KMS-11 (cell line): ENCODE data around the gene KCNJ4.

Experiments
- H2AFZ ChIP-seq: fragments of 200-600 bp; sonication (generic); 2 replicates; pipeline ENCODE4 v1.6.1; 2016; ENCODE audit warnings: antibody characterized with exemption, mixed run types, low read depth
- H3K27ac ChIP-seq: fragments of 200-600 bp; sonication (generic); 2 replicates; pipeline ENCODE4 v1.6.1; 2016; ENCODE audit warnings: mild to moderate bottlenecking, mixed run types
- H3K27me3 ChIP-seq: fragments of 200-600 bp; sonication (generic); 2 replicates; pipeline ENCODE4 v1.6.1; 2017; ENCODE audit warnings: mild to moderate bottlenecking, low read depth, mixed run types, moderate library complexity; ENCODE audit not compliant: insufficient read depth
- H3K36me3 ChIP-seq: fragments of 200-600 bp; sonication (generic); 2 replicates; pipeline ENCODE4 v1.6.1; 2017; ENCODE audit warnings: mild to moderate bottlenecking, mixed run types; ENCODE audit not compliant: insufficient read depth
- H3K4me1 ChIP-seq: fragments of 200-600 bp; sonication (generic); 2 replicates; pipeline ENCODE4 v1.6.1; 2016; ENCODE audit warnings: mild to moderate bottlenecking, low read depth, mixed run types; ENCODE audit not compliant: poor library complexity, severe bottlenecking
- H3K4me2 ChIP-seq: fragments of 200-600 bp; sonication (generic); 2 replicates; pipeline ENCODE4 v1.7.0; 2016; ENCODE audit warnings: mild to moderate bottlenecking, mixed run types
- H3K4me3 ChIP-seq: fragments of 200-600 bp; sonication (generic); IDR thresholded peaks from 2 replicates; pipeline ENCODE4 v1.6.1; 2017; ENCODE audit warnings: low read depth, low read length, mixed read lengths; ENCODE audit not compliant: insufficient read depth
- H3K79me2 ChIP-seq: fragments of 200-600 bp; sonication (generic); 2 replicates; pipeline ENCODE4 v1.6.1; 2016; ENCODE audit warnings: low read depth, mixed run types; ENCODE audit not compliant: insufficient read depth
- H3K9ac ChIP-seq: fragments of 200-600 bp; sonication (generic); 2 replicates; pipeline ENCODE4 v1.6.1; 2016; ENCODE audit warnings: mild to moderate bottlenecking, mixed run types
- H4K20me1 ChIP-seq: fragments of 200-600 bp; sonication (generic); 2 replicates; pipeline ENCODE4 v1.6.1; 2016; ENCODE audit warnings: mild to moderate bottlenecking, mixed run types; ENCODE audit not compliant: insufficient read depth
- TF ChIP-seq, protein P1 (sequence below): fragments of 200-600 bp; sonication (generic); conservative IDR thresholded peaks from 2 replicates; pipeline ENCODE4 v1.6.1; 2017; ENCODE audit warnings: low read depth, mild to moderate bottlenecking, antibody characterized with exemption, low read length, moderate library complexity, mixed read lengths

Gene KCNJ4

GRCh38 chr22:38451864-38452263, 3.1 kb downstream of the KCNJ4 start:
- no peaks in the 10 kb centered on the region for H3K36me3 ChIP-seq
- H3K27ac ChIP-seq, result no peak overlapping the region
- H3K4me2 ChIP-seq, result no peak overlapping the region
- no peak overlapping the region for H3K4me3 ChIP-seq
- no peaks in the 10 kb centered on the region for H4K20me1 ChIP-seq
- H3K79me2 ChIP-seq, result no peaks in the 10 kb centered on the region
- peaks cover 38% of the 10 kb centered on the region; the same call in 1 of the 2 replicates for H3K27me3 ChIP-seq
- no peak overlapping the region for H3K9ac ChIP-seq
- H3K4me1 ChIP-seq, result peaks cover 13% of the 10 kb centered on the region
- no peak overlapping the region for H2AFZ ChIP-seq
- TF ChIP-seq, protein P1, sequence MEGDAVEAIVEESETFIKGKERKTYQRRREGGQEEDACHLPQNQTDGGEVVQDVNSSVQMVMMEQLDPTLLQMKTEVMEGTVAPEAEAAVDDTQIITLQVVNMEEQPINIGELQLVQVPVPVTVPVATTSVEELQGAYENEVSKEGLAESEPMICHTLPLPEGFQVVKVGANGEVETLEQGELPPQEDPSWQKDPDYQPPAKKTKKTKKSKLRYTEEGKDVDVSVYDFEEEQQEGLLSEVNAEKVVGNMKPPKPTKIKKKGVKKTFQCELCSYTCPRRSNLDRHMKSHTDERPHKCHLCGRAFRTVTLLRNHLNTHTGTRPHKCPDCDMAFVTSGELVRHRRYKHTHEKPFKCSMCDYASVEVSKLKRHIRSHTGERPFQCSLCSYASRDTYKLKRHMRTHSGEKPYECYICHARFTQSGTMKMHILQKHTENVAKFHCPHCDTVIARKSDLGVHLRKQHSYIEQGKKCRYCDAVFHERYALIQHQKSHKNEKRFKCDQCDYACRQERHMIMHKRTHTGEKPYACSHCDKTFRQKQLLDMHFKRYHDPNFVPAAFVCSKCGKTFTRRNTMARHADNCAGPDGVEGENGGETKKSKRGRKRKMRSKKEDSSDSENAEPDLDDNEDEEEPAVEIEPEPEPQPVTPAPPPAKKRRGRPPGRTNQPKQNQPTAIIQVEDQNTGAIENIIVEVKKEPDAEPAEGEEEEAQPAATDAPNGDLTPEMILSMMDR, result no peak

DNA sequence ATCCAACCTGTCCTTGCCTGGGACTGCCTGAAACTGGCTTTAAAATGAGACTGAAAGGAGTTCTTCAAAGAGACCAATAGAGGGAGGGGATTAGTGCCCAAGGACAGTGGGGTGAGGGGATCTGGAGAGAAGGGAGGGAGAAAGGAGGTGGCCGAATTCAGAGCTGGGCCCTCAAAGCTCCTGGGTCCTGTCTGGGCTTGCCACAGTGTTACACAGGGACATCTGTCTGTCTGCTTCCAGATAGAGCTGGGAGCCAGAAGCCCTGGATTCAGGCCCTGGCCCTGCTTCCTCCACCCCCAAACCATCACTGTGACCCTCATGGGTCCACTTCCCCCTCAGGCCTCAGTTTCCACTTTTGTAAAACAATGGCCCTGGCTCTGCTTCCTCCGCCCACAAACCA, 3.6 kb downstream of the KCNJ4 start:
- Histone ChIP-seq H3K36me3 (no peaks in the 10 kb centered on the region), H3K27me3 (peaks cover 38% of the 10 kb centered on the region; the same call in 1 of the 2 replicates), H2AFZ (no peak overlapping the region), H3K4me3 (no peak overlapping the region), H4K20me1 (no peaks in the 10 kb centered on the region), H3K79me2 (no peaks in the 10 kb centered on the region), H3K27ac (no peak overlapping the region), H3K4me1 (peaks cover 9% of the 10 kb centered on the region), H3K9ac (no peak overlapping the region), H3K4me2 (no peak overlapping the region)
- TF ChIP-seq, protein P1, result no peak

DNA sequence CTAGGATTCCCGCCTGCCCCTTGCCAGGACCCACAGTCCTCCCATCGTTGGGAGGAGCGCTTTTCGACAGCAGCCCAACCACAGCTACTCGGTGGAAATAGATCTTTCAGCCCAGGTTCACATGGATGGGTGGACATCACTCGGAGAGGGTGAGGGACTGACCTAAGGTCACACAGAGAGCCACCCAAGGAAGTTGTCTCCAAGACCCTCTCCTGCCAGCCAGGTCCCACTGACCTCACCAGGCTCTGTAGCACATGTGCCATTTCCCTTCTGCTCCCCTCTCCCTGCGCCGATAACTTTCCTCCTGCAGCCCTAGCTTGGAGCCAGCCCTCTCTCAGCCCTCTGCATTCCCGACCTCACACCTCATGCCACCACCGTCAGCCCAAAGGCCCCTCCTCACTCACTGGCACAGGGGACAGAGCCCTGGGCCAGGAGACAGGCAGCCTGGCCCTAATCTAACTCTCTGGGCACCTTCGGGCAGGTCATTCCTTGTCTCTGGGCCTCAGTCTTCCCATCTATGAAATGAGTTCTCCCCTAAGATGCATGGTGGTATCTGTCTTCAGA, 4.7 kb downstream of the KCNJ4 start:
- Histone ChIP-seq H3K79me2 (no peaks in the 10 kb centered on the region), H3K27ac (no peak overlapping the region), H4K20me1 (no peaks in the 10 kb centered on the region), H3K4me2 (no peak overlapping the region), H3K36me3 (no peaks in the 10 kb centered on the region), H3K9ac (no peak overlapping the region), H3K27me3 (peaks cover 39% of the 10 kb centered on the region; the same call in 1 of the 2 replicates), H2AFZ (no peak overlapping the region), H3K4me1 (peaks cover 5% of the 10 kb centered on the region), H3K4me3 (no peak overlapping the region)
- TF ChIP-seq, protein P1, result no peak

DNA sequence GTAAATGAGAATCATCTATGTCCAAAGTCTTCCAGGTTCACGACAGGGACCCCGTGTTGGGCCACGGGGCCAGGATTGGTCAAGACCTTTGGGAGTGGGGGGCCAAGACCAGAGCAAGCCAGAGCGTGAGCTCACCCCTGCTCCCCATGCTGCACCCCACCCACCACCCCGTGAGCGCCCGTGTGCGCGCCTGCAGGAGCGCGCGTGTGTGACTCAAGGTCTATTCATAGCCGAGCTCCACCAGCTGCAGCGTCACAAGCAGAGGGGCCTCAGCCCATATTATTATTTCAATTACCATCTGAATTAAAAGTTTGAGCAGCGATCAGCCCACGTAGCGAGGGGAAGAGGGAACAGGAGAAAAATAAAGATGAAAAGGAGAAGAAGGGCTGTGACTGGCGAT, 5.2 kb downstream of the KCNJ4 start:
- Histone ChIP-seq H3K9ac (no peak overlapping the region), H2AFZ (no peak overlapping the region), H3K79me2 (no peaks in the 10 kb centered on the region), H3K36me3 (no peaks in the 10 kb centered on the region), H3K4me2 (no peak overlapping the region), H3K27ac (no peak overlapping the region), H3K27me3 (peaks cover 39% of the 10 kb centered on the region; the same call in 1 of the 2 replicates), H3K4me3 (no peak overlapping the region), H4K20me1 (no peaks in the 10 kb centered on the region), H3K4me1 (peaks cover 5% of the 10 kb centered on the region)
- TF ChIP-seq, protein P1, result no peak
